Peyer's patch (tissue), 4 donors: ENCODE data around the gene ILDR2.

Experiments
- POLR2A ChIP-seq, 2 donors: fragments of 450-650 bp; IDR thresholded peaks; one replicate each; pipeline ENCODE4 v1.5.1; 2017; ENCODE audit warnings: antibody characterized with exemption in 2 of 2, mild to moderate bottlenecking in 2 of 2, moderate library complexity in 2 of 2
- TF ChIP-seq, protein P1 (sequence below), 6 experiments: fragments of 450-650 bp in 4 of 6; fragments of 200-600 bp in 2 of 6; sonication (generic) in 1 of 6; IDR thresholded peaks; one replicate each; pipeline ENCODE4 v1.5.1; 2017 to 2019; ENCODE audit warnings: antibody characterized with exemption in 6 of 6, mild to moderate bottlenecking in 3 of 6, moderate library complexity in 1 of 6

GRCh38 chr1:166889776-166890175 lies 85.6 kb downstream of the ILDR2 start:
- TF ChIP-seq, protein P1, sequence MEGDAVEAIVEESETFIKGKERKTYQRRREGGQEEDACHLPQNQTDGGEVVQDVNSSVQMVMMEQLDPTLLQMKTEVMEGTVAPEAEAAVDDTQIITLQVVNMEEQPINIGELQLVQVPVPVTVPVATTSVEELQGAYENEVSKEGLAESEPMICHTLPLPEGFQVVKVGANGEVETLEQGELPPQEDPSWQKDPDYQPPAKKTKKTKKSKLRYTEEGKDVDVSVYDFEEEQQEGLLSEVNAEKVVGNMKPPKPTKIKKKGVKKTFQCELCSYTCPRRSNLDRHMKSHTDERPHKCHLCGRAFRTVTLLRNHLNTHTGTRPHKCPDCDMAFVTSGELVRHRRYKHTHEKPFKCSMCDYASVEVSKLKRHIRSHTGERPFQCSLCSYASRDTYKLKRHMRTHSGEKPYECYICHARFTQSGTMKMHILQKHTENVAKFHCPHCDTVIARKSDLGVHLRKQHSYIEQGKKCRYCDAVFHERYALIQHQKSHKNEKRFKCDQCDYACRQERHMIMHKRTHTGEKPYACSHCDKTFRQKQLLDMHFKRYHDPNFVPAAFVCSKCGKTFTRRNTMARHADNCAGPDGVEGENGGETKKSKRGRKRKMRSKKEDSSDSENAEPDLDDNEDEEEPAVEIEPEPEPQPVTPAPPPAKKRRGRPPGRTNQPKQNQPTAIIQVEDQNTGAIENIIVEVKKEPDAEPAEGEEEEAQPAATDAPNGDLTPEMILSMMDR (IDR thresholded peaks at IDR 0.05) = no peak
- TF ChIP-seq POLR2A (IDR thresholded peaks at IDR 0.05) = no peak
